GM23338 (cell line): ENCODE measurements around the gene NSG1. TPM values are rescaled to one million over a fixed set of nuclear protein-coding genes. Genes with fewer than 3 reads are reported as not detected.

ENCODE experiments used
- ATAC-seq: fragments of 200-7000 bp; cut with Tn5 transposase; 3 replicates; pipeline ENCODE4 v1.9.1; 2020
- DNase-seq: peaks from one replicate; pipeline ENCODE4 v3.0.0-alpha.2; 2015; ENCODE audit warnings: low spot score
- H2AFZ ChIP-seq: fragments of 200-600 bp; sonication (generic); 2 replicates; pipeline ENCODE4 v1.8.0; 2016; ENCODE audit warnings: antibody characterized with exemption, mild to moderate bottlenecking, moderate library complexity
- H3F3A ChIP-seq: fragments of 200-600 bp; sonication (generic); replicated peaks from 2 replicates; pipeline ENCODE4 v1.8.0; 2017; ENCODE audit warnings: antibody characterized with exemption, mixed run types, low read depth
- H3K27ac ChIP-seq: fragments of 200-600 bp; sonication (generic); 2 replicates; pipeline ENCODE4 v1.6.1; 2016; ENCODE audit warnings: low read depth
- H3K27me3 ChIP-seq: fragments of 200-600 bp; sonication (generic); 2 replicates; pipeline ENCODE4 v1.8.0; 2016; ENCODE audit warnings: mild to moderate bottlenecking, mixed run types, moderate library complexity; ENCODE audit not compliant: insufficient read depth
- H3K36me3 ChIP-seq: fragments of 200-600 bp; sonication (generic); 2 replicates; pipeline ENCODE4 v1.8.0; 2016; ENCODE audit warnings: mild to moderate bottlenecking; ENCODE audit not compliant: insufficient read depth
- H3K4me1 ChIP-seq: fragments of 200-600 bp; sonication (generic); 2 replicates; pipeline ENCODE4 v1.8.0; 2016; ENCODE audit warnings: mild to moderate bottlenecking, moderate library complexity; ENCODE audit not compliant: insufficient read depth
- H3K4me2 ChIP-seq: fragments of 200-600 bp; sonication (generic); 2 replicates; pipeline ENCODE4 v1.7.1; 2017; ENCODE audit warnings: mixed run types
- H3K4me3 ChIP-seq: fragments of 200-600 bp; sonication (generic); 2 replicates; pipeline ENCODE4 v1.6.1; 2016; ENCODE audit warnings: mixed run types
- H3K79me2 ChIP-seq: fragments of 200-600 bp; sonication (generic); replicated peaks from 2 replicates; pipeline ENCODE4 v1.8.0; 2017; ENCODE audit warnings: mild to moderate bottlenecking; ENCODE audit not compliant: insufficient read depth
- H3K9me2 ChIP-seq: fragments of 200-600 bp; sonication (generic); 2 replicates; pipeline ENCODE4 v1.8.0; 2017; ENCODE audit not compliant: insufficient read depth
- H4K20me1 ChIP-seq: fragments of 200-600 bp; sonication (generic); replicated peaks from 2 replicates; pipeline ENCODE4 v1.8.0; 2017; ENCODE audit warnings: mild to moderate bottlenecking; ENCODE audit not compliant: insufficient read depth
- H3K27ac Mint-ChIP-seq: 2 replicates; pipeline ENCODE4 v1.8.0; 2020; ENCODE audit warnings: inconsistent platforms, mild to moderate bottlenecking, moderate library complexity, mixed read lengths
- H3K27me3 Mint-ChIP-seq: 3 replicates; pipeline ENCODE4 v1.8.0; 2022; ENCODE audit warnings: low read depth, mild to moderate bottlenecking, moderate library complexity, mixed read lengths, inconsistent platforms; ENCODE audit not compliant: insufficient read depth, poor library complexity
- H3K36me3 Mint-ChIP-seq: 3 replicates; pipeline ENCODE4 v1.8.0; 2021; ENCODE audit warnings: low read depth, mild to moderate bottlenecking, inconsistent platforms, moderate library complexity, mixed read lengths
- H3K4me1 Mint-ChIP-seq: 3 replicates; pipeline ENCODE4 v1.8.0; 2020; ENCODE audit warnings: mild to moderate bottlenecking, inconsistent platforms, mixed read lengths
- H3K4me3 Mint-ChIP-seq: 3 replicates; pipeline ENCODE4 v1.8.0; 2021; ENCODE audit warnings: moderate library complexity, mild to moderate bottlenecking, inconsistent platforms, mixed read lengths
- H3K9me3 Mint-ChIP-seq: 3 replicates; pipeline ENCODE4 v1.8.0; 2020; ENCODE audit warnings: moderate library complexity, mild to moderate bottlenecking, inconsistent platforms, mixed read lengths
- CREB1 ChIP-seq: fragments of 250-450 bp; sonication (Bioruptor Pico); IDR thresholded peaks from 2 replicates; pipeline ENCODE4 v1.5.0; 2020; ENCODE audit warnings: low read depth, mild to moderate bottlenecking, moderate library complexity
- EZH2 ChIP-seq: fragments of 200-600 bp; sonication (generic); IDR thresholded peaks from one replicate; pipeline ENCODE4 v1.8.0; 2017; ENCODE audit warnings: antibody characterized with exemption, mild to moderate bottlenecking, low read depth; ENCODE audit not compliant: unreplicated experiment
- EZH2phosphoT487 ChIP-seq: fragments of 200-600 bp; sonication (generic); IDR thresholded peaks from one replicate; pipeline ENCODE4 v1.8.1; 2018; ENCODE audit warnings: antibody characterized with exemption; ENCODE audit not compliant: unreplicated experiment
- JUNB ChIP-seq: IDR thresholded peaks from one replicate; pipeline ENCODE4 v1.6.1; 2016; ENCODE audit warnings: antibody characterized with exemption; ENCODE audit not compliant: unreplicated experiment
- NANOG ChIP-seq: IDR thresholded peaks from 2 replicates; pipeline ENCODE4 v1.6.1; 2016; ENCODE audit warnings: antibody characterized with exemption, borderline replicate concordance
- POLR2AphosphoS5 ChIP-seq: IDR thresholded peaks from 2 replicates; pipeline ENCODE4 v1.6.1; 2016; ENCODE audit warnings: antibody characterized with exemption, low read depth
- REST ChIP-seq: IDR thresholded peaks from one replicate; pipeline ENCODE4 v1.6.1; 2018; ENCODE audit warnings: antibody characterized with exemption; ENCODE audit not compliant: unreplicated experiment
- STAT1 ChIP-seq: IDR thresholded peaks from one replicate; pipeline ENCODE4 v1.6.1; 2016; ENCODE audit warnings: antibody characterized with exemption; ENCODE audit not compliant: unreplicated experiment
- ZNF114 ChIP-seq: fragments of 250-450 bp; sonication (Bioruptor Pico); IDR thresholded peaks from 2 replicates; pipeline ENCODE4 v1.5.0; 2020; ENCODE audit warnings: mild to moderate bottlenecking, moderate library complexity
- ZNF331 ChIP-seq: fragments of 250-450 bp; sonication (Bioruptor Pico); IDR thresholded peaks from 2 replicates; pipeline ENCODE4 v1.5.0; 2020; ENCODE audit warnings: low read depth, mild to moderate bottlenecking, moderate library complexity
- polyA plus RNA-seq: library from polyadenylated mRNA; unstranded; fragments of >200 nt; fragmentation: Nextera tagmentation; extraction: Ambion mirVana; gene quantifications from 2 replicates; pipeline ENCODE4 v1.2.1, GENCODE V29; 2016
- total RNA-seq: library from RNA; depleted of rRNA; stranded (reverse); fragments of >200 nt; shearing (Covaris generic); gene quantifications from 2 replicates; pipeline ENCODE4 v1.2.3, GENCODE V29; 2014
- TF ChIP-seq, protein P1 (sequence below): IDR thresholded peaks from 2 replicates; pipeline ENCODE4 v1.6.1; 2016; ENCODE audit warnings: antibody characterized with exemption
- TF ChIP-seq, protein P2 (sequence below): fragments of 250-450 bp; sonication (Bioruptor Pico); IDR thresholded peaks from 2 replicates; pipeline ENCODE4 v1.5.0; 2020; ENCODE audit warnings: mild to moderate bottlenecking, moderate library complexity
- TF ChIP-seq, protein P3 (sequence below), 2 experiments: fragments of 200-600 bp in 1 of 2; sonication (generic) in 1 of 2; conservative IDR thresholded peaks; 2 replicates each; pipeline versions ENCODE4 v1.5.1 to v1.6.1; 2016 to 2017; ENCODE audit warnings: antibody characterized with exemption in 2 of 2, low read depth in 2 of 2, mild to moderate bottlenecking in 2 of 2, moderate library complexity in 1 of 2

Gene NSG1
- total and polyA plus RNA-seq, 2 experiments from 2014 or later, result 17.4 to 34.5 TPM

GRCh38 chr4:4392501-4393183 is 5.7 kb downstream of the NSG1 start:
- no peak overlapping the region for H3K4me2 ChIP-seq

More at GRCh38 chr4:4392501-4393183, 5.7 kb downstream of the NSG1 start:
- TF ChIP-seq EZH2, result no peak
- TF ChIP-seq, protein P1, sequence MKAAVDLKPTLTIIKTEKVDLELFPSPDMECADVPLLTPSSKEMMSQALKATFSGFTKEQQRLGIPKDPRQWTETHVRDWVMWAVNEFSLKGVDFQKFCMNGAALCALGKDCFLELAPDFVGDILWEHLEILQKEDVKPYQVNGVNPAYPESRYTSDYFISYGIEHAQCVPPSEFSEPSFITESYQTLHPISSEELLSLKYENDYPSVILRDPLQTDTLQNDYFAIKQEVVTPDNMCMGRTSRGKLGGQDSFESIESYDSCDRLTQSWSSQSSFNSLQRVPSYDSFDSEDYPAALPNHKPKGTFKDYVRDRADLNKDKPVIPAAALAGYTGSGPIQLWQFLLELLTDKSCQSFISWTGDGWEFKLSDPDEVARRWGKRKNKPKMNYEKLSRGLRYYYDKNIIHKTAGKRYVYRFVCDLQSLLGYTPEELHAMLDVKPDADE, result no peak
- no peak for TF ChIP-seq POLR2AphosphoS5
- no peak for TF ChIP-seq NANOG
- TF ChIP-seq STAT1, result no peak
- no peak for TF ChIP-seq REST
- TF ChIP-seq, protein P2, sequence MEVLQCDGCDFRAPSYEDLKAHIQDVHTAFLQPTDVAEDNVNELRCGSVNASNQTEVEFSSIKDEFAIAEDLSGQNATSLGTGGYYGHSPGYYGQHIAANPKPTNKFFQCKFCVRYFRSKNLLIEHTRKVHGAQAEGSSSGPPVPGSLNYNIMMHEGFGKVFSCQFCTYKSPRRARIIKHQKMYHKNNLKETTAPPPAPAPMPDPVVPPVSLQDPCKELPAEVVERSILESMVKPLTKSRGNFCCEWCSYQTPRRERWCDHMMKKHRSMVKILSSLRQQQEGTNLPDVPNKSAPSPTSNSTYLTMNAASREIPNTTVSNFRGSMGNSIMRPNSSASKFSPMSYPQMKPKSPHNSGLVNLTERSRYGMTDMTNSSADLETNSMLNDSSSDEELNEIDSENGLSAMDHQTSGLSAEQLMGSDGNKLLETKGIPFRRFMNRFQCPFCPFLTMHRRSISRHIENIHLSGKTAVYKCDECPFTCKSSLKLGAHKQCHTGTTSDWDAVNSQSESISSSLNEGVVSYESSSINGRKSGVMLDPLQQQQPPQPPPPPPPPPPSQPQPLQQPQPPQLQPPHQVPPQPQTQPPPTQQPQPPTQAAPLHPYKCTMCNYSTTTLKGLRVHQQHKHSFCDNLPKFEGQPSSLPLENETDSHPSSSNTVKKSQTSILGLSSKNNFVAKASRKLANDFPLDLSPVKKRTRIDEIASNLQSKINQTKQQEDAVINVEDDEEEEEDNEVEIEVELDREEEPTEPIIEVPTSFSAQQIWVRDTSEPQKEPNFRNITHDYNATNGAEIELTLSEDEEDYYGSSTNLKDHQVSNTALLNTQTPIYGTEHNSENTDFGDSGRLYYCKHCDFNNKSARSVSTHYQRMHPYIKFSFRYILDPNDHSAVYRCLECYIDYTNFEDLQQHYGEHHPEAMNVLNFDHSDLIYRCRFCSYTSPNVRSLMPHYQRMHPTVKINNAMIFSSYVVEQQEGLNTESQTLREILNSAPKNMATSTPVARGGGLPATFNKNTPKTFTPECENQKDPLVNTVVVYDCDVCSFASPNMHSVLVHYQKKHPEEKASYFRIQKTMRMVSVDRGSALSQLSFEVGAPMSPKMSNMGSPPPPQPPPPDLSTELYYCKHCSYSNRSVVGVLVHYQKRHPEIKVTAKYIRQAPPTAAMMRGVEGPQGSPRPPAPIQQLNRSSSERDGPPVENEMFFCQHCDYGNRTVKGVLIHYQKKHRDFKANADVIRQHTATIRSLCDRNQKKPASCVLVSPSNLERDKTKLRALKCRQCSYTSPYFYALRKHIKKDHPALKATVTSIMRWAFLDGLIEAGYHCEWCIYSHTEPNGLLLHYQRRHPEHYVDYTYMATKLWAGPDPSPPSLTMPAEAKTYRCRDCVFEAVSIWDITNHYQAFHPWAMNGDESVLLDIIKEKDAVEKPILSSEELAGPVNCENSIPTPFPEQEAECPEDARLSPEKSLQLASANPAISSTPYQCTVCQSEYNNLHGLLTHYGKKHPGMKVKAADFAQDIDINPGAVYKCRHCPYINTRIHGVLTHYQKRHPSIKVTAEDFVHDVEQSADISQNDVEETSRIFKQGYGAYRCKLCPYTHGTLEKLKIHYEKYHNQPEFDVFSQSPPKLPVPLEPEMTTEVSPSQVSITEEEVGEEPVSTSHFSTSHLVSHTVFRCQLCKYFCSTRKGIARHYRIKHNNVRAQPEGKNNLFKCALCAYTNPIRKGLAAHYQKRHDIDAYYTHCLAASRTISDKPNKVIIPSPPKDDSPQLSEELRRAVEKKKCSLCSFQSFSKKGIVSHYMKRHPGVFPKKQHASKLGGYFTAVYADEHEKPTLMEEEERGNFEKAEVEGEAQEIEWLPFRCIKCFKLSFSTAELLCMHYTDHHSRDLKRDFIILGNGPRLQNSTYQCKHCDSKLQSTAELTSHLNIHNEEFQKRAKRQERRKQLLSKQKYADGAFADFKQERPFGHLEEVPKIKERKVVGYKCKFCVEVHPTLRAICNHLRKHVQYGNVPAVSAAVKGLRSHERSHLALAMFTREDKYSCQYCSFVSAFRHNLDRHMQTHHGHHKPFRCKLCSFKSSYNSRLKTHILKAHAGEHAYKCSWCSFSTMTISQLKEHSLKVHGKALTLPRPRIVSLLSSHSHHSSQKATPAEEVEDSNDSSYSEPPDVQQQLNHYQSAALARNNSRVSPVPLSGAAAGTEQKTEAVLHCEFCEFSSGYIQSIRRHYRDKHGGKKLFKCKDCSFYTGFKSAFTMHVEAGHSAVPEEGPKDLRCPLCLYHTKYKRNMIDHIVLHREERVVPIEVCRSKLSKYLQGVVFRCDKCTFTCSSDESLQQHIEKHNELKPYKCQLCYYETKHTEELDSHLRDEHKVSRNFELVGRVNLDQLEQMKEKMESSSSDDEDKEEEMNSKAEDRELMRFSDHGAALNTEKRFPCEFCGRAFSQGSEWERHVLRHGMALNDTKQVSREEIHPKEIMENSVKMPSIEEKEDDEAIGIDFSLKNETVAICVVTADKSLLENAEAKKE, result no peak
- no peak for TF ChIP-seq JUNB
- TF ChIP-seq EZH2phosphoT487, result no peak
- TF ChIP-seq, protein P3, sequence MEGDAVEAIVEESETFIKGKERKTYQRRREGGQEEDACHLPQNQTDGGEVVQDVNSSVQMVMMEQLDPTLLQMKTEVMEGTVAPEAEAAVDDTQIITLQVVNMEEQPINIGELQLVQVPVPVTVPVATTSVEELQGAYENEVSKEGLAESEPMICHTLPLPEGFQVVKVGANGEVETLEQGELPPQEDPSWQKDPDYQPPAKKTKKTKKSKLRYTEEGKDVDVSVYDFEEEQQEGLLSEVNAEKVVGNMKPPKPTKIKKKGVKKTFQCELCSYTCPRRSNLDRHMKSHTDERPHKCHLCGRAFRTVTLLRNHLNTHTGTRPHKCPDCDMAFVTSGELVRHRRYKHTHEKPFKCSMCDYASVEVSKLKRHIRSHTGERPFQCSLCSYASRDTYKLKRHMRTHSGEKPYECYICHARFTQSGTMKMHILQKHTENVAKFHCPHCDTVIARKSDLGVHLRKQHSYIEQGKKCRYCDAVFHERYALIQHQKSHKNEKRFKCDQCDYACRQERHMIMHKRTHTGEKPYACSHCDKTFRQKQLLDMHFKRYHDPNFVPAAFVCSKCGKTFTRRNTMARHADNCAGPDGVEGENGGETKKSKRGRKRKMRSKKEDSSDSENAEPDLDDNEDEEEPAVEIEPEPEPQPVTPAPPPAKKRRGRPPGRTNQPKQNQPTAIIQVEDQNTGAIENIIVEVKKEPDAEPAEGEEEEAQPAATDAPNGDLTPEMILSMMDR (conservative IDR thresholded peaks at IDR 0.05; ENCODE audit: low read depth in 2 of 2), result no peak
- no peak for TF ChIP-seq ZNF114
- no peak for TF ChIP-seq ZNF331 (CRISPR knock-in tag)
- TF ChIP-seq CREB1 (CRISPR knock-in tag), result no peak
- Mint-ChIP-seq H3K36me3 (peaks cover 37% of the 10 kb centered on the region), H3K27me3 (peaks cover 27% of the 10 kb centered on the region), H3K27ac (no peak overlapping the region), H3K4me3 (no peak overlapping the region), H3K4me1 (peaks cover 28% of the 10 kb centered on the region), H3K9me3 (no peaks in the 10 kb centered on the region; the same call in 1 of the 3 replicates)
- H3K27ac ChIP-seq, result no peak overlapping the region
- no peaks in the 10 kb centered on the region for H3K9me2 ChIP-seq
- no peak for ATAC-seq
- H2AFZ ChIP-seq, result no peak overlapping the region
- no peaks in the 10 kb centered on the region; the same call in 1 of the 2 replicates for H4K20me1 ChIP-seq
- H3K4me3 ChIP-seq, result no peak overlapping the region
- no peaks in the 10 kb centered on the region for H3K79me2 ChIP-seq
- peaks cover 22% of the 10 kb centered on the region for H3K4me1 ChIP-seq
- no peaks in the 10 kb centered on the region for H3K36me3 ChIP-seq
- DNase-seq, result no peak
- peaks cover 10% of the 10 kb centered on the region for H3K27me3 ChIP-seq
- no peaks in the 10 kb centered on the region for H3F3A ChIP-seq
